HepG2 (cell line): ENCODE data around the gene GJA9. TPM values are rescaled to one million over a fixed set of nuclear protein-coding genes. Genes with fewer than 3 reads are reported as not detected.
A peak's percentile ranks its signal among the peaks of the same experiment; 100 is the strongest.

ENCODE experiments used
- CBFB ChIP-seq: sonication (generic); formaldehyde crosslinking; IDR thresholded peaks from 2 replicates; pipeline ENCODE4 v1.4.0; 2020; ENCODE audit warnings: missing genetic modification reagents
- GTF3A ChIP-seq: sonication (generic); formaldehyde crosslinking; conservative IDR thresholded peaks from 2 replicates; pipeline ENCODE4 v1.4.0; 2020; ENCODE audit warnings: mild to moderate bottlenecking, missing genetic modification reagents
- HDAC6 ChIP-seq: fragments of 200-600 bp; sonication (generic); IDR thresholded peaks from 2 replicates; pipeline ENCODE4 v1.7.0; 2017; ENCODE audit warnings: mild to moderate bottlenecking, antibody characterized with exemption, low read length, low read depth
- LCORL ChIP-seq, 2 experiments: fragments of 450-650 bp in 1 of 2; sonication (generic) in 1 of 2; formaldehyde crosslinking in 1 of 2; IDR thresholded peaks; 2 replicates each; pipeline versions ENCODE4 v1.5.0 to v1.6.1; 2017 to 2020; ENCODE audit warnings: antibody characterized with exemption in 1 of 2, missing genetic modification reagents in 1 of 2
- MIER2 ChIP-seq: IDR thresholded peaks from 2 replicates; pipeline ENCODE4 v1.6.1; 2016; ENCODE audit warnings: missing biosample characterization, missing genetic modification reagents
- MXD1 ChIP-seq: sonication (generic); formaldehyde crosslinking; IDR thresholded peaks from 2 replicates; pipeline ENCODE4 v1.4.0; 2020; ENCODE audit warnings: mild to moderate bottlenecking, missing genetic modification reagents
- PITX1 ChIP-seq: sonication (generic); formaldehyde crosslinking; IDR thresholded peaks from 2 replicates; pipeline ENCODE4 v1.5.1; 2020; ENCODE audit warnings: mild to moderate bottlenecking, missing genetic modification reagents
- RARA ChIP-seq: IDR thresholded peaks from 2 replicates; pipeline ENCODE4 v1.6.1; 2016; ENCODE audit warnings: missing genetic modification reagents, missing compliant biosample characterization
- SP1 ChIP-seq, 2 experiments: fragments of 450-650 bp in 1 of 2; sonication (generic) in 1 of 2; formaldehyde crosslinking in 1 of 2; IDR thresholded peaks; 2 replicates each; pipeline versions ENCODE4 v1.4.0 to v1.6.1; 2016 to 2020; ENCODE audit warnings: missing genetic modification reagents in 1 of 2
- TCF7L2 ChIP-seq: IDR thresholded peaks from 2 replicates; pipeline ENCODE4 v1.6.1; 2011; ENCODE audit warnings: mild to moderate bottlenecking, low read depth, low read length, moderate library complexity
- ZFY ChIP-seq: sonication (generic); formaldehyde crosslinking; IDR thresholded peaks from 2 replicates; pipeline ENCODE4 v1.4.0; 2020; ENCODE audit warnings: missing genetic modification reagents
- ZNF292 ChIP-seq: sonication (generic); formaldehyde crosslinking; IDR thresholded peaks from 2 replicates; pipeline ENCODE4 v1.8.1; 2022; ENCODE audit warnings: mild to moderate bottlenecking, low read depth, missing genetic modification reagents, borderline replicate concordance
- ZNF383 ChIP-seq: sonication (generic); formaldehyde crosslinking; IDR thresholded peaks from 2 replicates; pipeline ENCODE4 v1.4.0; 2020; ENCODE audit warnings: missing genetic modification reagents, mild to moderate bottlenecking, borderline replicate concordance
- ZNF407 ChIP-seq: sonication (generic); formaldehyde crosslinking; IDR thresholded peaks from one replicate; pipeline ENCODE4 v1.5.1; 2020; ENCODE audit warnings: mild to moderate bottlenecking, missing genetic modification reagents; ENCODE audit errors: not compliant biosample characterization
- ZNF569 ChIP-seq: sonication (generic); formaldehyde crosslinking; IDR thresholded peaks from 2 replicates; pipeline ENCODE4 v1.5.0; 2020; ENCODE audit warnings: mild to moderate bottlenecking, missing genetic modification reagents, moderate library complexity, borderline replicate concordance
- ZNF674 ChIP-seq: sonication (generic); formaldehyde crosslinking; IDR thresholded peaks from 2 replicates; pipeline ENCODE4 v1.5.0; 2020; ENCODE audit warnings: low read depth, mild to moderate bottlenecking, missing genetic modification reagents
- ZNF7 ChIP-seq: IDR thresholded peaks from 2 replicates; pipeline ENCODE4 v1.6.1; 2016; ENCODE audit warnings: missing biosample characterization, missing genetic modification reagents
- ZSCAN9 ChIP-seq: IDR thresholded peaks from 2 replicates; pipeline ENCODE4 v1.6.1; 2016; ENCODE audit warnings: borderline replicate concordance
- ZUFSP ChIP-seq: sonication (generic); formaldehyde crosslinking; IDR thresholded peaks from 2 replicates; pipeline ENCODE4 v1.9.0; 2021; ENCODE audit warnings: missing genetic modification reagents, mild to moderate bottlenecking, borderline replicate concordance
- polyA plus RNA-seq, 8 experiments: library from polyadenylated mRNA; depleted of rRNA in 3 of 8; stranded (reverse) in 7 of 8; unstranded in 1 of 8; fragments of >200 nt; fragmentation: Illumina TruSeq in 4 of 8; extraction: Trizol in 4 of 8; gene quantifications; 2 replicates each; pipeline versions ENCODE4 v1.2.1 to v1.2.3, GENCODE V29; 2011 to 2016; ENCODE audit warnings: low read depth in 4 of 8, missing spikeins in 1 of 8, mixed read lengths in 1 of 8; ENCODE audit not compliant: insufficient read depth in 1 of 8
- total RNA-seq, 5 experiments: library from RNA; depleted of rRNA; stranded (reverse); fragments of >200 nt; fragmentation: Illumina TruSeq; extraction: Trizol; gene quantifications; 2 replicates each; pipeline ENCODE4 v1.2.3, GENCODE V29; 2016; ENCODE audit warnings: low read depth in 1 of 5

GJA9 gene
- total and polyA plus RNA-seq, 2 of the 13 experiments (the other 11 are each of a cell fraction or from before 2014, with no cell fraction given) = 0.08 to 0.13 TPM

GRCh38 chr1:38859561-38860453, 21.6 kb downstream of the GJA9 start, which contains the start of gene RRAGC (continued):
- peak; percentile 55 for TF ChIP-seq ZNF407
- TF ChIP-seq ZFY = peak; percentile 74
- no peak for TF ChIP-seq ZNF7 (CRISPR knock-in tag)
- TF ChIP-seq PITX1 = no peak
- no peak for TF ChIP-seq ZSCAN9 (CRISPR knock-in tag)
- no peak for TF ChIP-seq LCORL (IDR thresholded peaks at IDR 0.05)
- TF ChIP-seq LCORL (CRISPR knock-in tag; IDR thresholded peaks at IDR 0.05) = peak; percentile 60
- TF ChIP-seq HDAC6 = no peak
- TF ChIP-seq ZUFSP (CRISPR knock-in tag) = no peak
- TF ChIP-seq MIER2 (CRISPR knock-in tag) = no peak
- TF ChIP-seq CBFB (CRISPR knock-in tag) = 0 out of 2 replicates have a peak, but pooled peaks have one; percentile 19
- no peak for TF ChIP-seq ZNF569
- TF ChIP-seq MXD1 (CRISPR knock-in tag) = peak; percentile 62
- peak; percentile 50 for TF ChIP-seq RARA (CRISPR knock-in tag)
- no peak for TF ChIP-seq ZNF292 (CRISPR knock-in tag)
- no peak for TF ChIP-seq SP1 (IDR thresholded peaks at IDR 0.05)
- TF ChIP-seq SP1 (CRISPR knock-in tag; IDR thresholded peaks at IDR 0.05) = peak; percentile 79
- no peak for TF ChIP-seq GTF3A (CRISPR knock-in tag)
- no peak for TF ChIP-seq ZNF383 (CRISPR knock-in tag)
- no peak for TF ChIP-seq TCF7L2
- TF ChIP-seq ZNF674 (CRISPR knock-in tag) = no peak
